ENCODE results near the gene TYRP1. TPM values are rescaled to one million over a fixed set of nuclear protein-coding genes. Genes with fewer than 3 reads are reported as not detected.

Gene TYRP1
- total and polyA plus RNA-seq, 4 donors, result 1.2 to 10.2 (median 3.8) TPM

- Histone ChIP-seq H3K27ac (ENCODE audit: low read depth, low read length) (no peak overlapping the region), H3K27me3 (ENCODE audit: control insufficient read depth, insufficient read depth, low read length) (no peaks in the 10 kb centered on the region), H3K36me3 (ENCODE audit: control insufficient read depth, insufficient read depth, low read length) (no peaks in the 10 kb centered on the region), H3K4me1 (ENCODE audit: control insufficient read depth, insufficient read depth, low read length) (no peaks in the 10 kb centered on the region), H3K9me3 (ENCODE audit: control insufficient read depth, insufficient read depth, low read length) (no peaks in the 10 kb centered on the region), H3K4me3 (ENCODE audit: low read depth, low read length) (no peak overlapping the region)
- no CpG with 5 or more reads among the region's 1 CpG for WGBS (ENCODE audit: insufficient coverage)
- DNase-seq (ENCODE audit: low read depth in 4 of 6, low spot score in 6 of 6), result no peak
Observed at GRCh38 chr9:12689233-12689632, 4.0 kb upstream of the TYRP1 start.

DNA sequence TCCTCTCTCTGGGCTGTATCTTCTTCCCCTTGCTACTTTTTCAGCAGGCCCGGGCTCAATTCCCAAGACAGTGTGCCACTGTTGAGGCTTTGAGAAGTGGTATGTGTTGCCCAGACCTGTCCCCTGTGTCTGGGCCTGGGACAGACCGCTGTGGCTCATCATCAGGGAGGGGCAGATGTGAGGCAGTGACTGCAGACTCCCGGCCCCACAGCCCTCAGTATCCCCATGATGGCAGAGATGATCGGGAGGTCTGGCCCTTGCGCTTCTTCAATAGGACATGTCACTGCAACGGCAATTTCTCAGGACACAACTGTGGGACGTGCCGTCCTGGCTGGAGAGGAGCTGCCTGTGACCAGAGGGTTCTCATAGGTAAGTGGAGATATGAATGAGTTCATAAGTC, 828 bp downstream of the TYRP1 start:
- DNase-seq (ENCODE audit: low read depth in 4 of 6, low spot score in 6 of 6), result no peak
- 100% methylated on average over 7 of the region's 8 CpGs for WGBS (ENCODE audit: insufficient coverage)

GRCh38 chr9:12695474-12695873, 2.3 kb downstream of the TYRP1 start:
- WGBS (ENCODE audit: insufficient coverage), result no CpG with 5 or more reads among the region's 4 CpGs
- no peak overlapping the region for H3K27ac ChIP-seq (ENCODE audit: low read depth, low read length)

More for the DNA sequence above, 828 bp downstream of the TYRP1 start:
- H3K36me3 ChIP-seq (ENCODE audit: control insufficient read depth, insufficient read depth, low read length), result no peaks in the 10 kb centered on the region
- H3K4me3 ChIP-seq (ENCODE audit: low read depth, low read length), result no peak overlapping the region
- no peaks in the 10 kb centered on the region for H3K27me3 ChIP-seq (ENCODE audit: control insufficient read depth, insufficient read depth, low read length)
- no peaks in the 10 kb centered on the region for H3K9me3 ChIP-seq (ENCODE audit: control insufficient read depth, insufficient read depth, low read length)
- H3K27ac ChIP-seq (ENCODE audit: low read depth, low read length), result no peak overlapping the region
- H3K4me1 ChIP-seq (ENCODE audit: control insufficient read depth, insufficient read depth, low read length), result no peaks in the 10 kb centered on the region

DNA sequence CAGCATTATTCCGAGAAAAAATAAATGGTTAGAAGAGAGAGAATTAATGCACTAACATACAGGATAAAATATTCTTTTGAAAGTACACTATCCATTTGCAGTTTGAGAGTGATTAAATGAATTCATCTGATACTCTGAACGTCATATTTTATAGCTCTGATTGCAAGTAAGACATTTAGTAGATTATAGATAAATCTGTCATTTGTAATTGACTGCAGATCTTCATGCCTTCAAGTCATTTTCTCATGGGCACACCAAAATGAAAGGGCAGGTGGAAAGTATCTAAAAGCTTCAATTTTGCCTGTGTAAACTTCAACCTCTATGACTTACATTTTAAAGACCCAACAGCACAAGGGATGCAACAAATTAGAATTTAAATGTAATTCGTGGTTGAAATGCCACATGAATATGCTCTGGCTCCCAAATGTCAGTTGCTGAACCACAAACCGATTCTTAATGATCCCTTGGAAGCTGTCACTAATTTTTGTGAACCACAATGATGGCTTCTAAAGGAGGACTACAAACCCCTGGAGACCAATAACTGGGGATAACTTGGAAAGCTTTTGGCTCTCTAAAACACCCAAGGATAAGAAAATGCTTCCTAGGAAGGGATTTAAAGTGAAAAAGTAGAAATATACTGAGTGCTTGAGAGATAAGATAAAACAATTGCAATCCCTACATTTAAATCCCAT, 3.9 kb downstream of the TYRP1 start:
- Histone ChIP-seq H3K36me3 (ENCODE audit: control insufficient read depth, insufficient read depth, low read length) (no peaks in the 10 kb centered on the region), H3K4me1 (ENCODE audit: control insufficient read depth, insufficient read depth, low read length) (no peaks in the 10 kb centered on the region), H3K9me3 (ENCODE audit: control insufficient read depth, insufficient read depth, low read length) (no peaks in the 10 kb centered on the region), H3K27me3 (ENCODE audit: control insufficient read depth, insufficient read depth, low read length) (no peaks in the 10 kb centered on the region), H3K4me3 (ENCODE audit: low read depth, low read length) (no peak overlapping the region), H3K27ac (ENCODE audit: low read depth, low read length) (no peak overlapping the region)
- WGBS (ENCODE audit: insufficient coverage), result 29% methylated on average over 1 of the region's 4 CpGs
- DNase-seq (ENCODE audit: low read depth in 4 of 6, low spot score in 6 of 6), result peak in 1 of 6 donors; percentile 67

More at GRCh38 chr9:12695474-12695873, 2.3 kb downstream of the TYRP1 start:
- no peak for DNase-seq (ENCODE audit: low read depth in 4 of 6, low spot score in 6 of 6)
- H3K4me3 ChIP-seq (ENCODE audit: low read depth, low read length), result no peak overlapping the region
- H3K36me3 ChIP-seq (ENCODE audit: control insufficient read depth, insufficient read depth, low read length), result no peaks in the 10 kb centered on the region
- no peaks in the 10 kb centered on the region for H3K4me1 ChIP-seq (ENCODE audit: control insufficient read depth, insufficient read depth, low read length)
- H3K27me3 ChIP-seq (ENCODE audit: control insufficient read depth, insufficient read depth, low read length), result no peaks in the 10 kb centered on the region
- no peaks in the 10 kb centered on the region for H3K9me3 ChIP-seq (ENCODE audit: control insufficient read depth, insufficient read depth, low read length)

GRCh38 chr9:12697719-12698118, 4.5 kb downstream of the TYRP1 start:
- DNase-seq (ENCODE audit: low read depth in 4 of 6, low spot score in 6 of 6), result peak in 2 of 6 donors; percentile 23 to 33
- Histone ChIP-seq H3K4me3 (ENCODE audit: low read depth, low read length) (no peak overlapping the region), H3K36me3 (ENCODE audit: control insufficient read depth, insufficient read depth, low read length) (no peaks in the 10 kb centered on the region), H3K4me1 (ENCODE audit: control insufficient read depth, insufficient read depth, low read length) (no peaks in the 10 kb centered on the region), H3K27me3 (ENCODE audit: control insufficient read depth, insufficient read depth, low read length) (no peaks in the 10 kb centered on the region), H3K27ac (ENCODE audit: low read depth, low read length) (no peak overlapping the region), H3K9me3 (ENCODE audit: control insufficient read depth, insufficient read depth, low read length) (no peaks in the 10 kb centered on the region)
- no CpG with 5 or more reads among the region's 1 CpG for WGBS (ENCODE audit: insufficient coverage)

- Histone ChIP-seq H3K4me3 (ENCODE audit: low read depth, low read length) (no peak overlapping the region), H3K36me3 (ENCODE audit: control insufficient read depth, insufficient read depth, low read length) (no peaks in the 10 kb centered on the region), H3K27ac (ENCODE audit: low read depth, low read length) (no peak overlapping the region), H3K4me1 (ENCODE audit: control insufficient read depth, insufficient read depth, low read length) (no peaks in the 10 kb centered on the region), H3K9me3 (ENCODE audit: control insufficient read depth, insufficient read depth, low read length) (no peaks in the 10 kb centered on the region), H3K27me3 (ENCODE audit: control insufficient read depth, insufficient read depth, low read length) (no peaks in the 10 kb centered on the region)
- WGBS (ENCODE audit: insufficient coverage), result 63% methylated on average over 2 of the region's 4 CpGs
- DNase-seq (ENCODE audit: low read depth in 4 of 6, low spot score in 6 of 6), result no peak
Observed at GRCh38 chr9:12698266-12698665, 5.1 kb downstream of the TYRP1 start.

DNA sequence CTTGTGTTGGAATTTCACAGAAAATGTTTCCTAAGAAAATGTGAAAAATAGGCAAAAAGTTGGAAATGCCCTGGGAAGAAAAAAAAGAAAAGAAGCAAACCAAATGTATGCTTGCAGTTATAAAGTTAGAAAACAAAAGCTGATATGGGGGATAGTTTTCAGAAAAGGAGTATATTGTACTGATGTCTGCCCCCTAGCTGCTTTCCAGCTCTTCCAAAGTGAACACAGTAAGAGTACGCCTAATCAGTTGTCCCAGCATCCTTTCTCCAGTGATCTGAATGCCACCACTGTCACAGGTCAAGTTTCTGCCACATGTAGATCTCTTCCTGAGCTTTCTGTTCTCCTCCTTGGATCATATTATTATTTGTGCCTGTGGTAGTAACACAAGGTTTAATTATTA, 5.8 kb downstream of the TYRP1 start:
- no peaks in the 10 kb centered on the region for H3K36me3 ChIP-seq (ENCODE audit: control insufficient read depth, insufficient read depth, low read length)
- no peak overlapping the region for H3K27ac ChIP-seq (ENCODE audit: low read depth, low read length)
- 78% methylated on average over 1 of the region's 1 CpG for WGBS (ENCODE audit: insufficient coverage)
- DNase-seq (ENCODE audit: low read depth in 4 of 6, low spot score in 6 of 6), result no peak
- H3K27me3 ChIP-seq (ENCODE audit: control insufficient read depth, insufficient read depth, low read length), result no peaks in the 10 kb centered on the region
- no peak overlapping the region for H3K4me3 ChIP-seq (ENCODE audit: low read depth, low read length)
- H3K9me3 ChIP-seq (ENCODE audit: control insufficient read depth, insufficient read depth, low read length), result no peaks in the 10 kb centered on the region
- no peaks in the 10 kb centered on the region for H3K4me1 ChIP-seq (ENCODE audit: control insufficient read depth, insufficient read depth, low read length)

DNA sequence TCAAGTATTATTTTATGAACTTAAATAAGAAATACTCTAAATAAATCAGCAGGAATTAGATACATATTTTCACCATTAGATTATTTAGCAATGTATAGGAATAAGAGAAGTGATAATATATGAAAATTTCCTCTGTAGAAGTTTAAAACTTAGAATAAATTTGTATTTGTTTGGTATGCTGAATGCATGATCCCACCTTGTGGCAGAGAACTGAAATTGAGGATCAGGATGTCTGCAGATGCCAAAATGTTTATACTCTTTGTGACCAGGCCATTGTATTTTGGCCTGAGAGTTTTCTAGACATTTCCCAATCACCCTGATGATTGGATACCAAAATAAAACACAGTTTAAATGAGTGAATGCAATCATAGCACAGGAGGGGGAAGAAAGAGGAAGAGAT, 6.3 kb downstream of the TYRP1 start:
- Histone ChIP-seq H3K4me1 (ENCODE audit: control insufficient read depth, insufficient read depth, low read length) (no peaks in the 10 kb centered on the region), H3K27me3 (ENCODE audit: control insufficient read depth, insufficient read depth, low read length) (no peaks in the 10 kb centered on the region), H3K27ac (ENCODE audit: low read depth, low read length) (no peak overlapping the region), H3K9me3 (ENCODE audit: control insufficient read depth, insufficient read depth, low read length) (no peaks in the 10 kb centered on the region), H3K36me3 (ENCODE audit: control insufficient read depth, insufficient read depth, low read length) (no peaks in the 10 kb centered on the region), H3K4me3 (ENCODE audit: low read depth, low read length) (no peak overlapping the region)
- DNase-seq (ENCODE audit: low read depth in 4 of 6, low spot score in 6 of 6), result no peak

DNA sequence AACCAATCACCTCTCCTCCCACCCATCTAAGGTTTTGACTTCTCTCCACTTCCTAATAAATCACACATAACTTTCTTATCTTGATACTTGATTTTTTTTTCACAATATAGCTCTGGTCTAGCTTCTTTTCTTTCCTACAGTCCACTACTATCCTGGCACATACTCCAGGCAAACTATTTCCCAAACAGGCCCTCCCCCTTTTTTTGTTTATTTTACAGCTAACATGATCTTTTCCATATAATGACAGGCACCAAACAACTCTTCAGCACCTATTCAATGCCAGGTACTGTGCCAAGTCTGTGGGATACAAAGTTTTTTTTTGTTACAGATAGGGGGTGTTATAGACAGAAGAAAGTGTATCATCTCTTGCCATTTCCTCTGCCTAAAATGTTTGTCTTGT, 7.9 kb downstream of the TYRP1 start:
- Histone ChIP-seq H3K36me3 (ENCODE audit: control insufficient read depth, insufficient read depth, low read length) (no peaks in the 10 kb centered on the region), H3K27ac (ENCODE audit: low read depth, low read length) (no peak overlapping the region), H3K4me3 (ENCODE audit: low read depth, low read length) (no peak overlapping the region), H3K27me3 (ENCODE audit: control insufficient read depth, insufficient read depth, low read length) (no peaks in the 10 kb centered on the region), H3K9me3 (ENCODE audit: control insufficient read depth, insufficient read depth, low read length) (no peaks in the 10 kb centered on the region), H3K4me1 (ENCODE audit: control insufficient read depth, insufficient read depth, low read length) (no peaks in the 10 kb centered on the region)
- no peak for DNase-seq (ENCODE audit: low read depth in 4 of 6, low spot score in 6 of 6)

DNA sequence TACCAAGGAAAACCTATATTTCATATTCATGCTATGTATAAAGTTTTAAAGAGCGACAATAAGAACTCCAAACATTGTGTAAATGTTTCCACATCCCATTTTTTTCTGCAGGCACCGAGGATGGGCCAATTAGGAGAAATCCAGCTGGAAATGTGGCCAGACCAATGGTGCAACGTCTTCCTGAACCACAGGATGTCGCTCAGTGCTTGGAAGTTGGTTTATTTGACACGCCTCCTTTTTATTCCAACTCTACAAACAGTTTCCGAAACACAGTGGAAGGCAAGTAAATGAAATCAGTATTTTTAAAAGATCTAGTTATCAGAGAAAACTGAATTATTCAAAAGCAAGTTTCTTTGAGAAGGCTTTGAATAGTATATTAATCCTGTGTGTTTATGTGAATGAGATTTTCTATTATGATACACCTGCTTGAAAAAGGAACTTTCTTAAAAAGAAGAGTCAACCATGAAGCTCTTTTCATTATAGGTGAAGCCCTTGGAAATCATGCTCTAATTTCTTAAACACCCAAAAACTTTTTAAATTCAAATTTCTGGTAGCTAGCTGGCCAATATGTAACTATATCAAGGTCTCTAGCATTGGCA, 9.1 kb downstream of the TYRP1 start:
- Histone ChIP-seq H3K36me3 (ENCODE audit: control insufficient read depth, insufficient read depth, low read length) (no peaks in the 10 kb centered on the region), H3K4me3 (ENCODE audit: low read depth, low read length) (no peak overlapping the region), H3K27ac (ENCODE audit: low read depth, low read length) (no peak overlapping the region), H3K9me3 (ENCODE audit: control insufficient read depth, insufficient read depth, low read length) (no peaks in the 10 kb centered on the region), H3K4me1 (ENCODE audit: control insufficient read depth, insufficient read depth, low read length) (no peaks in the 10 kb centered on the region), H3K27me3 (ENCODE audit: control insufficient read depth, insufficient read depth, low read length) (no peaks in the 10 kb centered on the region)
- 17% methylated on average over 2 of the region's 6 CpGs for WGBS (ENCODE audit: insufficient coverage)
- peak in 5 of 6 donors; percentile 29 to 88 (median 45) for DNase-seq (ENCODE audit: low read depth in 4 of 6, low spot score in 6 of 6)
